ENCODE data around the gene OR6A2. TPM values are rescaled to one million over a fixed set of nuclear protein-coding genes. Genes with fewer than 3 reads are reported as not detected.

OR6A2 gene
- total and polyA plus RNA-seq, 2 of the 4 experiments (the other 2 are of a cell fraction), result 0.07 to 0.72 TPM

GRCh38 chr11:6745018-6745417 is 54.5 kb downstream of the OR6A2 start:
- Histone ChIP-seq H3K56ac (ENCODE audit: extremely low read depth, insufficient read depth, low read length) (no peak overlapping the region), H4K91ac (ENCODE audit: insufficient read depth, low read depth, low read length) (no peak overlapping the region), H3K9me1 (ENCODE audit: insufficient read depth, low read length) (no peaks in the 10 kb centered on the region), H2AK5ac (ENCODE audit: low read depth, low read length) (no peak overlapping the region), H3K79me1 (ENCODE audit: low read depth in 1 of 2, low read length in 2 of 2) (no peaks in the 10 kb centered on the region), H3K4ac (ENCODE audit: low read depth, low read length) (no peak overlapping the region), H4K20me1 (ENCODE audit: insufficient read depth, low read length) (no peaks in the 10 kb centered on the region), H2BK5ac (ENCODE audit: low read depth, low read length, poor library complexity, severe bottlenecking) (no peak overlapping the region), H4K5ac (ENCODE audit: low read depth, low read length) (no peak overlapping the region), H3K23ac (ENCODE audit: low read depth, low read length) (no peak overlapping the region), H3K36me3 (ENCODE audit: control insufficient read depth, insufficient read depth, low read length) (no peaks in the 10 kb centered on the region), H3K18ac (ENCODE audit: low read depth, low read length) (no peak overlapping the region), H3K4me1 (ENCODE audit: control insufficient read depth, insufficient read depth, low read length) (no peaks in the 10 kb centered on the region), H3K27me3 (ENCODE audit: control insufficient read depth, insufficient read depth, low read length) (peaks cover 2% of the 10 kb centered on the region; the same call in 1 of the 2 replicates), H3K4me3 (ENCODE audit: insufficient read depth, low read depth, low read length) (no peak overlapping the region), H2BK15ac (ENCODE audit: low read depth, low read length) (no peak overlapping the region), H2BK20ac (ENCODE audit: low read depth, low read length) (no peak overlapping the region), H3K9me3 (ENCODE audit: control insufficient read depth, insufficient read depth, low read length) (no peaks in the 10 kb centered on the region), H3K4me2 (ENCODE audit: low read depth, low read length) (no peak overlapping the region), H3K27ac (ENCODE audit: insufficient read depth, low read length) (no peak overlapping the region), H3K14ac (replicated peaks; ENCODE audit: low read depth, low read length) (no peak overlapping the region), H2AK9ac (replicated peaks; ENCODE audit: low read depth, low read length, poor library complexity) (no peak overlapping the region), H2BK120ac (ENCODE audit: low read depth, low read length) (no peak overlapping the region), H4K8ac (ENCODE audit: low read depth in 2 of 2, low read length in 2 of 2) (no peak overlapping the region), H2AFZ (replicated peaks; ENCODE audit: low read length, poor library complexity) (no peak overlapping the region), H3K9ac (ENCODE audit: low read depth, low read length) (no peak overlapping the region)
- no peak for DNase-seq
- ChIA-PET POLR2A (ENCODE audit: unreplicated experiment) (no interaction called here), CTCF (interaction anchor here (2.2 to 2.5 kb wide), 2 partner anchors 10 to 12 kb away, joined by 9 to 17 read pairs; no protein-coding TSS in a partner anchor)
- in situ Hi-C loops (cut with MboI; ENCODE audit: low sequenced_read_pairs), result no loop called here
- TF ChIP-seq FOS (IDR thresholded peaks at IDR 0.05; ENCODE audit: low read depth, low read length), result no peak
- no peak for TF ChIP-seq RFX5 (IDR thresholded peaks at IDR 0.05; ENCODE audit: low read depth, low read length)
- no peak for TF ChIP-seq NFE2L2 (IDR thresholded peaks at IDR 0.05; ENCODE audit: low read depth, low read length)
- no peak for TF ChIP-seq MAZ (IDR thresholded peaks at IDR 0.05; ENCODE audit: borderline replicate concordance, low read depth, low read length)
- no peak for TF ChIP-seq SMC3 (IDR thresholded peaks at IDR 0.05; ENCODE audit: low read depth, low read length)
- no peak for TF ChIP-seq CHD1 (IDR thresholded peaks at IDR 0.05; ENCODE audit: low read depth, low read length)
- 54% methylated on average over 4 of the region's 4 CpGs; no CpG with 5 or more reads in 1 of the 2 experiments for WGBS, 2 experiments (ENCODE audit: extremely low coverage in 2 of 2, insufficient read length in 1 of 2)
- dilution Hi-C loops (cut with HindIII; ENCODE audit: low sequenced_read_pairs, unreplicated experiment), result no loop called here
- ATAC-seq (ENCODE audit: low read depth), result no peak
- BruUV-seq (replicated peaks), result no TSS peak
- intact Hi-C loops (cut with micrococcal nuclease), result no loop called here

Measured in IMR-90 (cell line).